Fibroblast of skin of left quadriceps (primary cell): ENCODE results near the gene SLC5A1.

ENCODE experiments used
- DNase-seq, 2 experiments: peaks; one replicate each; pipeline ENCODE4 v3.0.0-alpha.2; 2013; ENCODE audit warnings: low read depth in 2 of 2

The SLC5A1 gene

GRCh38 chr22:32050678-32051515 is 7.8 kb downstream of the SLC5A1 start:
- peak; percentile 32 to 38 for DNase-seq

- DNase-seq: no peak
These were observed 9.2 kb downstream of the SLC5A1 start for GRCh38 chr22:32052244-32052643.

- no peak for DNase-seq
These were observed 10.1 kb downstream of the SLC5A1 start for GRCh38 chr22:32052936-32053791.

- DNase-seq: no peak
These were observed 12.0 kb downstream of the SLC5A1 start for GRCh38 chr22:32055069-32055468.

GRCh38 chr22:32058656-32059260 is 15.7 kb downstream of the SLC5A1 start:
- no peak for DNase-seq

- no peak for DNase-seq
These were observed 16.4 kb downstream of the SLC5A1 start for GRCh38 chr22:32059426-32059825.

- DNase-seq: no peak
These were observed 20.6 kb downstream of the SLC5A1 start for GRCh38 chr22:32063701-32064100.

GRCh38 chr22:32066820-32067219 is 23.8 kb downstream of the SLC5A1 start:
- no peak for DNase-seq

- DNase-seq: no peak
These were observed 24.6 kb downstream of the SLC5A1 start for GRCh38 chr22:32067613-32068012.

- DNase-seq: no peak
These were observed 26.7 kb downstream of the SLC5A1 start for GRCh38 chr22:32069579-32070372.

GRCh38 chr22:32073262-32073661 is 30.2 kb downstream of the SLC5A1 start:
- no peak for DNase-seq

GRCh38 chr22:32073823-32074380 is 30.8 kb downstream of the SLC5A1 start:
- DNase-seq: no peak

- DNase-seq: no peak
These were observed 33.1 kb downstream of the SLC5A1 start for GRCh38 chr22:32075997-32076760.

GRCh38 chr22:32076761-32077084 is 33.7 kb downstream of the SLC5A1 start:
- DNase-seq: no peak

GRCh38 chr22:32077151-32077550 is 34.1 kb downstream of the SLC5A1 start:
- no peak for DNase-seq

GRCh38 chr22:32079130-32080089 is 36.3 kb downstream of the SLC5A1 start:
- peak; percentile 28 to 36 for DNase-seq

- DNase-seq: peak; percentile 7 to 13
These were observed 37.8 kb downstream of the SLC5A1 start for GRCh38 chr22:32080904-32081303.

GRCh38 chr22:32082331-32082730 is 39.3 kb downstream of the SLC5A1 start:
- DNase-seq: no peak

GRCh38 chr22:32083000-32083399 is 39.9 kb downstream of the SLC5A1 start:
- DNase-seq: no peak
